Measurements from ENCODE around the gene KIAA0319L. TPM values are rescaled to one million over a fixed set of nuclear protein-coding genes. Genes with fewer than 3 reads are reported as not detected.

Gene KIAA0319L
- total and polyA plus RNA-seq, 8 donors: 13.1 to 146 (median 39.1) TPM

DNA sequence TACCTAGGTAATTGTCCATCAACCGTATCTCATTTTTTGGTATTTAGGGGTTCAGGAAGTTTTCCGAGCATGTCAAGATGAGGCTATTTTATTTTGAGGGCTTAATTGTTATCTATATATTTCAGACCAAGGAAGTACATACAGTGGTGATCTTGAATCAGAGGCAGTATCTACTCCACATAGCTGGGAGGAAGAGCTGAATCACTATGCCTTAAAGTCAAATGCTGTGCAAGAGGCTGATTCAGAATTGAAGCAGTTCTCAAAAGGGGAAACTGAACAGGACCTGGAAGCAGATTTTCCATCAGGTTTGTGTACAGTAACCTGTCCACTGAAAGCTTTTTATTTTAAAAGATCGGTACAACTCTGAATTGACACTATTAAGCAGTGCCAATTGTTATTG, 158.5 kb downstream of the KIAA0319L start:
- TF ChIP-seq POLR2A (IDR thresholded peaks at IDR 0.05) (no peak), EP300 (IDR thresholded peaks at IDR 0.05) (no peak), POLR2AphosphoS5 (IDR thresholded peaks at IDR 0.05) (no peak)
- TF ChIP-seq, protein P1, sequence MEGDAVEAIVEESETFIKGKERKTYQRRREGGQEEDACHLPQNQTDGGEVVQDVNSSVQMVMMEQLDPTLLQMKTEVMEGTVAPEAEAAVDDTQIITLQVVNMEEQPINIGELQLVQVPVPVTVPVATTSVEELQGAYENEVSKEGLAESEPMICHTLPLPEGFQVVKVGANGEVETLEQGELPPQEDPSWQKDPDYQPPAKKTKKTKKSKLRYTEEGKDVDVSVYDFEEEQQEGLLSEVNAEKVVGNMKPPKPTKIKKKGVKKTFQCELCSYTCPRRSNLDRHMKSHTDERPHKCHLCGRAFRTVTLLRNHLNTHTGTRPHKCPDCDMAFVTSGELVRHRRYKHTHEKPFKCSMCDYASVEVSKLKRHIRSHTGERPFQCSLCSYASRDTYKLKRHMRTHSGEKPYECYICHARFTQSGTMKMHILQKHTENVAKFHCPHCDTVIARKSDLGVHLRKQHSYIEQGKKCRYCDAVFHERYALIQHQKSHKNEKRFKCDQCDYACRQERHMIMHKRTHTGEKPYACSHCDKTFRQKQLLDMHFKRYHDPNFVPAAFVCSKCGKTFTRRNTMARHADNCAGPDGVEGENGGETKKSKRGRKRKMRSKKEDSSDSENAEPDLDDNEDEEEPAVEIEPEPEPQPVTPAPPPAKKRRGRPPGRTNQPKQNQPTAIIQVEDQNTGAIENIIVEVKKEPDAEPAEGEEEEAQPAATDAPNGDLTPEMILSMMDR (IDR thresholded peaks at IDR 0.05): no peak
- 90 to 97% (median 92%) methylated on average over 3 of the region's 3 CpGs for WGBS, 5 donors
- Histone ChIP-seq H3K36me3 (peaks cover 39 to 100% (median 99%) of the 10 kb centered on the region in 4 donors), H3K27ac (no peak overlapping the region), H3K4me3 (no peak overlapping the region), H3K27me3 (no peaks in the 10 kb centered on the region), H3K4me1 (no peaks in the 10 kb centered on the region), H3K9me3 (no peaks in the 10 kb centered on the region)
- DNase-seq: no peak
- intact Hi-C loops (cut with DNase I; ENCODE audit: low total_unique reads): no loop called here

GRCh38 chr1:35394386-35394785, 162.8 kb downstream of the KIAA0319L start:
- H3K27ac ChIP-seq: no peak overlapping the region
- H3K27me3 ChIP-seq: no peaks in the 10 kb centered on the region
- DNase-seq: no peak
- H3K36me3 ChIP-seq: peaks cover 47 to 98% (median 92%) of the 10 kb centered on the region in 4 donors
- H3K4me3 ChIP-seq: no peak overlapping the region
- H3K9me3 ChIP-seq: no peaks in the 10 kb centered on the region
- no peaks in the 10 kb centered on the region for H3K4me1 ChIP-seq
- 95 to 98% (median 96%) methylated on average over 2 of the region's 2 CpGs for WGBS, 5 donors
- intact Hi-C loops (cut with DNase I; ENCODE audit: low total_unique reads): no loop called here
- TF ChIP-seq POLR2A (IDR thresholded peaks at IDR 0.05) (no peak), EP300 (IDR thresholded peaks at IDR 0.05) (no peak), POLR2AphosphoS5 (IDR thresholded peaks at IDR 0.05) (no peak)
- TF ChIP-seq, protein P1 (IDR thresholded peaks at IDR 0.05): no peak

DNA sequence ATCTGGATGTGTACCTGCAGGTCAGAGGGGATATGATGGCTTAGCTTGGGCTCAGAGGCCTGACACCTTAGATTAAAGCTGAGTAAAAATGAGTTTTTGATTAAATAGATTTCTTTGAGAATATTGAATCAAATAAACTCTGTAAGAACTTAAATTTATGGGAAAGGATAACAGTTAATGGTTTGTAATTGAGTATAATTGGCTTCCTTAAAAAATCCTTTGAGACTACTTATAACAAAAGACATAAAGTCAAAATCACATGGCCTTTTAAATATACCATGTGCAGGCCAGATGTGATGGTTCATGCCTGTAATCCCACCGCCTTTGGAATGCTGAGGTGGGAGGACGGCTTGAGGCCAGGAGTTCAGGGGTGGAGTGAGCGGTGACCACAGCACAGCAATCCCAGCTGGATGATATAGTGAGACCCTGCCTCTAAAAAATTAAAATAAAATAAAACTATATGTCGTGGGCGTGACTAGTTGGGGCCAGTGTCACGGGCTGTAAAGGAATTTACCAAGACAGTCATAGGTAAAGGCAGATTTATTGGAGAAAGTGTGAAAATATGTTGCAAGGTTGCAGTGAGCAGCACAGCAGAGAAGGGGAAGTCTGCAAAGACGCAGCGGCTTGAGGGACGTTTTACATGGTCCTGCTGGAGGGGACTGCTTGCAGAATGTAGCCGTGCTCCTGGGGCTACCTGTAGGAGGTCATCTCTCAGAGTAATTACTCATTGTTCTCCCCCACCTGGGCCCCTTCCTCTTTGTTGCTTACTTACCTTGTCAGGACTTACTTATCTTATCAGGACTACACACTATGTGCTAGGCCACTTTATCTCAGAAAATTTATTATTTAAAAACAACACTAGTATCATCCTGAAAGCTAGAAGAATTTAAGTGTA, 166.4 kb downstream of the KIAA0319L start:
- no peaks in the 10 kb centered on the region for H3K27me3 ChIP-seq
- WGBS, 5 donors: 82 to 85% (median 84%) methylated on average over 10 of the region's 10 CpGs
- no peaks in the 10 kb centered on the region for H3K9me3 ChIP-seq
- intact Hi-C loops (cut with DNase I; ENCODE audit: low total_unique reads): no loop called here
- no peaks in the 10 kb centered on the region for H3K4me1 ChIP-seq
- DNase-seq: no peak
- no peak for TF ChIP-seq EP300 (IDR thresholded peaks at IDR 0.05)
- TF ChIP-seq, protein P1 (IDR thresholded peaks at IDR 0.05): no peak
- no peak for TF ChIP-seq POLR2AphosphoS5 (IDR thresholded peaks at IDR 0.05)
- TF ChIP-seq POLR2A (IDR thresholded peaks at IDR 0.05): no peak
- H3K27ac ChIP-seq: no peak overlapping the region
- no peak overlapping the region for H3K4me3 ChIP-seq
- peaks cover 39 to 98% (median 89%) of the 10 kb centered on the region in 4 donors for H3K36me3 ChIP-seq

- no peak overlapping the region for H3K4me3 ChIP-seq
- DNase-seq: peak in 1 of 2 donors; percentile 12
- no peaks in the 10 kb centered on the region for H3K27me3 ChIP-seq
- intact Hi-C loops (cut with DNase I; ENCODE audit: low total_unique reads): no loop called here
- H3K36me3 ChIP-seq: peaks cover 18 to 75% (median 70%) of the 10 kb centered on the region in 4 donors
- no peaks in the 10 kb centered on the region for H3K4me1 ChIP-seq
- H3K9me3 ChIP-seq: no peaks in the 10 kb centered on the region
- TF ChIP-seq, protein P1 (IDR thresholded peaks at IDR 0.05): no peak
- TF ChIP-seq POLR2AphosphoS5 (IDR thresholded peaks at IDR 0.05) (no peak), POLR2A (IDR thresholded peaks at IDR 0.05) (no peak), EP300 (IDR thresholded peaks at IDR 0.05) (no peak)
- 54 to 71% (median 68%) methylated on average over 6 of the region's 6 CpGs for WGBS, 5 donors
- H3K27ac ChIP-seq: no peak overlapping the region
Measured at GRCh38 chr1:35386959-35387358, 170.2 kb downstream of the KIAA0319L start.

All from stomach (tissue), 9 donors.